Fibroblast of the conjunctiva (primary cell): Measurements from ENCODE around the gene RALGPS1.

Source experiments
- DNase-seq: peaks from one replicate; pipeline ENCODE4 v3.0.0-alpha.2; 2010; ENCODE audit warnings: low read depth

RALGPS1 gene

GRCh38 chr9:127174386-127175318 lies 260.1 kb downstream of the RALGPS1 start:
- DNase-seq: no peak

- no peak for DNase-seq
Measured at GRCh38 chr9:127175319-127175715, 260.7 kb downstream of the RALGPS1 start.

GRCh38 chr9:127175764-127176163 lies 261.2 kb downstream of the RALGPS1 start:
- no peak for DNase-seq

- DNase-seq: no peak
Measured at GRCh38 chr9:127176631-127177030, 262.0 kb downstream of the RALGPS1 start.

- DNase-seq: no peak
Measured at GRCh38 chr9:127177231-127177630, 262.6 kb downstream of the RALGPS1 start.

GRCh38 chr9:127177665-127178265 lies 263.2 kb downstream of the RALGPS1 start:
- no peak for DNase-seq

- no peak for DNase-seq
Measured at GRCh38 chr9:127178686-127179632, 264.4 kb downstream of the RALGPS1 start.

- no peak for DNase-seq
Measured at GRCh38 chr9:127179633-127180441, 265.3 kb downstream of the RALGPS1 start.

- no peak for DNase-seq
Measured at GRCh38 chr9:127180457-127181314, 266.1 kb downstream of the RALGPS1 start.

GRCh38 chr9:127181315-127181580 lies 266.7 kb downstream of the RALGPS1 start:
- no peak for DNase-seq

GRCh38 chr9:127181595-127182190 lies 267.1 kb downstream of the RALGPS1 start:
- DNase-seq: no peak

- DNase-seq: no peak
Measured at GRCh38 chr9:127182901-127183746, 268.5 kb downstream of the RALGPS1 start.

- no peak for DNase-seq
Measured at GRCh38 chr9:127183814-127184582, 269.4 kb downstream of the RALGPS1 start.

GRCh38 chr9:127184641-127185040 lies 270.1 kb downstream of the RALGPS1 start:
- DNase-seq: no peak

- no peak for DNase-seq
Measured at GRCh38 chr9:127185181-127185580, 270.6 kb downstream of the RALGPS1 start.

GRCh38 chr9:127185931-127186781 lies 271.6 kb downstream of the RALGPS1 start:
- DNase-seq: peak; percentile 95

- no peak for DNase-seq
Measured at GRCh38 chr9:127186806-127187205, 272.2 kb downstream of the RALGPS1 start.
